ACC112 (cell line): ENCODE measurements around the gene CLEC1A.

Experiments used
- H2AFZ ChIP-seq: fragments of 200-600 bp; sonication (generic); one replicate; pipeline ENCODE4 v1.6.0; 2017; ENCODE audit warnings: antibody characterized with exemption, low read length; ENCODE audit not compliant: unreplicated experiment
- H3K27ac ChIP-seq: fragments of 200-600 bp; sonication (generic); 2 replicates; pipeline ENCODE4 v1.5.1; 2014; ENCODE audit warnings: low read depth, mild to moderate bottlenecking, antibody characterized with exemption, low read length, moderate library complexity
- H3K27me3 ChIP-seq: fragments of 200-600 bp; sonication (generic); 2 replicates; pipeline ENCODE4 v1.6.1; 2014; ENCODE audit warnings: mild to moderate bottlenecking, antibody characterized with exemption, low read length, moderate library complexity, mixed read lengths; ENCODE audit not compliant: insufficient read depth
- H3K36me3 ChIP-seq: fragments of 200-600 bp; sonication (generic); 2 replicates; pipeline ENCODE4 v1.6.1; 2016; ENCODE audit warnings: mild to moderate bottlenecking, antibody characterized with exemption, low read length, moderate library complexity, mixed read lengths; ENCODE audit not compliant: insufficient read depth
- H3K4me1 ChIP-seq: fragments of 200-600 bp; sonication (generic); one replicate; pipeline ENCODE4 v1.6.1; 2016; ENCODE audit warnings: low read length, mixed read lengths; ENCODE audit not compliant: insufficient read depth, unreplicated experiment, control insufficient read depth
- H3K4me3 ChIP-seq: fragments of 200-600 bp; sonication (generic); 2 replicates; pipeline ENCODE4 v1.5.1; 2014; ENCODE audit warnings: mild to moderate bottlenecking, low read depth, low read length
- H3K79me2 ChIP-seq: fragments of 200-600 bp; sonication (generic); one replicate; pipeline ENCODE4 v1.6.0; 2016; ENCODE audit warnings: low read length; ENCODE audit not compliant: control insufficient read depth, unreplicated experiment, insufficient read depth

Gene CLEC1A

DNA sequence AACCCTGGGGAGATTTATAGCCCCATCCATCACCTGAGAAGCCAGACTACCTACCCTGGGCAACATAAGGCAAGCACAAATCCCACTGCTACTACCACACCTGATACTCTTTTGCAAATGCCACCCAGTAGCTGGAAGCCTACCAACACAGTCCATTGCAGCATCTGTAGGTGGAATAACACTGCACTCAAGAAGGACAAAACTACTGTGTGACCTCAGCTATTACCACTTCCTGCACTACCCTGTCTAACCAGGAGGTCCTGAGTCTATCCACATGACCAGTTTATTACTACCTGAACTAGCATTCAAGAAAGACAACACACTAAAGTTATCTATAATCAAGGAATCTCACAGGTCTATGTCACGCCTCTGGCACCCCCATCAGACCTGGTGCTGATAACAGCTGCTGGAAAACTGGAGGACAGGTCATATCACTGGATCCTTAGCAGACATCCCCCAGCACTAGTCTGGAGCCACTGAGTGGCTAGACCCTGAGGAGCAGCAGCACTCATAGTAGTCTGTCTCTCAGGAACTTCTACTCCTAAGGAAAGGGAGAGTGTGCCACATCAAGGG is 2.9 kb upstream of the CLEC1A start:
- Histone ChIP-seq H3K36me3 (no peaks in the 10 kb centered on the region), H2AFZ (no peak overlapping the region), H3K4me1 (no peaks in the 10 kb centered on the region), H3K79me2 (no peaks in the 10 kb centered on the region), H3K27me3 (0 out of 2 replicates have a peak, but pooled peaks cover 2% of the 10 kb centered on the region), H3K4me3 (no peak overlapping the region), H3K27ac (no peak overlapping the region)

DNA sequence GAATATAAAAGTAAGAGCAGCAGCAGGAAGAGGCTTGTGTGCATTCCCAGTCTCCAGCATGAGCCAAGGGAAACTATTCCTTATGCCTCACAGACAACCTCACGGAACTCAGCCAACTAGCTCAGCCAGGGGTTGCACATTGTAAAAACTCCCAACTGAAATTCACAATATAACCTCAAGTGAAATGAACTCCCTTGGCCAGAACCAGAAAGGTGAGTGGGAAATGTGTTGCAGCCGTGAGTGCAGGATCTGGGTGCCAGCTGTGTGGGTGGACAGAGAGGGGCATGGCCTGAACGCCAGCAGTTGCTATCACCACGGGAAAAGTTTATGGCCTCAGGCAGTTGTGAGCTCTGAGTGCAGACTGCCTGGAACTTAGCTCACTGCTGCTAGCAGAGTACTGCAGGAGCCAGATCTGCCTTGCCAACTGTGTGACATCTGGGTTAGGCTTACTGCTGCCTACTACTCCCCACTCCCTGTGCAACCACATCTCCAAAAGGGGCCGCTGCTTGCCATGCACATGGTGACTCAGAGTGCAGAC is 2.3 kb upstream of the CLEC1A start:
- H3K36me3 ChIP-seq = no peaks in the 10 kb centered on the region
- H2AFZ ChIP-seq = no peak overlapping the region
- H3K27ac ChIP-seq = no peak overlapping the region
- H3K4me1 ChIP-seq = no peaks in the 10 kb centered on the region
- 0 out of 2 replicates have a peak, but pooled peaks cover 6% of the 10 kb centered on the region for H3K27me3 ChIP-seq
- no peak overlapping the region for H3K4me3 ChIP-seq
- no peaks in the 10 kb centered on the region for H3K79me2 ChIP-seq

GRCh38 chr12:10097521-10097920 is 1.3 kb downstream of the CLEC1A start:
- Histone ChIP-seq H3K36me3 (no peaks in the 10 kb centered on the region), H2AFZ (no peak overlapping the region), H3K79me2 (no peaks in the 10 kb centered on the region), H3K27ac (no peak overlapping the region), H3K4me1 (no peaks in the 10 kb centered on the region), H3K27me3 (peaks cover 6% of the 10 kb centered on the region; the same call in 1 of the 2 replicates), H3K4me3 (no peak overlapping the region)

- H2AFZ ChIP-seq = no peak overlapping the region
- H3K4me1 ChIP-seq = no peaks in the 10 kb centered on the region
- no peaks in the 10 kb centered on the region for H3K36me3 ChIP-seq
- H3K4me3 ChIP-seq = no peak overlapping the region
- peaks cover 6% of the 10 kb centered on the region; the same call in 1 of the 2 replicates for H3K27me3 ChIP-seq
- no peak overlapping the region for H3K27ac ChIP-seq
- H3K79me2 ChIP-seq = no peaks in the 10 kb centered on the region
Observed at GRCh38 chr12:10095971-10096370, 2.8 kb downstream of the CLEC1A start.

GRCh38 chr12:10094646-10095395 is 4.0 kb downstream of the CLEC1A start:
- H3K4me3 ChIP-seq = no peak overlapping the region
- H3K79me2 ChIP-seq = no peaks in the 10 kb centered on the region
- no peaks in the 10 kb centered on the region for H3K36me3 ChIP-seq
- H3K27ac ChIP-seq = no peak overlapping the region
- H2AFZ ChIP-seq = no peak overlapping the region
- H3K4me1 ChIP-seq = no peaks in the 10 kb centered on the region
- H3K27me3 ChIP-seq = peaks cover 6% of the 10 kb centered on the region; the same call in 1 of the 2 replicates

DNA sequence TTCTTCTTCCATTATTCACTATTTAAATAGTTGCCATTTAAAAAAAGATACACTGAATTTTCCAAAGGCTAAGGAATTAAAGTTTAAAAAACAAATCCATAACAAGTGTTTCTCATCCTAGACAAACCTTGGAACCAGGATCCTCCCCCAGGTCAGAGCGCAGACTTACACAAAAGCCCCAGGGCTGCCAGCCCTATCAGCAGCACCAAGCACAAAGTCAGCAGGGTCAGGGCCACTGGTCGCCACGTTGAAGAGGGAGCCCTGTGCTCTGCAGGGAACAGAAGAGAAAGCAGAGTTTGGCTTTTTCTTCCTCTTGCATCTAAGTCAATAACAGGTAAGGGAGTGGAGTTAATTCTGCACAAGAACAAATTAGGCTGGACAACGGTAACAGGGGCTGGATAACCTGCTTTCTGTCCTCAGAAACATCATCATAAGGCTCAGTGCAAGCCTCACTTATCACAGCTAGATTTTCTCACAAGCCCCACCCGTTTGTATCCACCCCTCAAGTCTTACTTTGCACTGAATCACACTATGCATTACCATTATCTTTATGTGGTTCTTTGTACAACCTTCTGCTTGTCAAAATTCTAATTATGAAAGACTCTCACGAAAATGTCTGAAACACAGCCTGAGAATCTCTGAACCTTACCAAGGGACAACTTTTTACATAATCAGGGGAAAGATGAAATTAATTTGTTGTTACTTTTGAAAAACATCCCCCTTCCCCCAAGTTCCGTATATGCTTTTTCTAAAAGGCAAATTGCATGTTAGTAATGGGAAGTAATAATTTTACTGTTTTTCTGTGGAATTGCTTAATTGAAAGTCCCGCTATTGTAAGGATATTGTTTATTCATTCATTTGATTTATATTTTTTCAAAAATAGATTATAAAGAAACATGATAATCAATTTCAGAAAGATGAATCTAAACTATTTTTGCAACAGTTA is 9.6 kb downstream of the CLEC1A start:
- Histone ChIP-seq H3K27me3 (no peaks in the 10 kb centered on the region), H3K4me1 (no peaks in the 10 kb centered on the region), H2AFZ (no peak overlapping the region), H3K27ac (no peak overlapping the region), H3K79me2 (no peaks in the 10 kb centered on the region), H3K4me3 (no peak overlapping the region), H3K36me3 (no peaks in the 10 kb centered on the region)

GRCh38 chr12:10088031-10088430 is 10.8 kb downstream of the CLEC1A start:
- H3K27me3 ChIP-seq = no peaks in the 10 kb centered on the region
- no peak overlapping the region for H2AFZ ChIP-seq
- H3K79me2 ChIP-seq = no peaks in the 10 kb centered on the region
- no peaks in the 10 kb centered on the region for H3K4me1 ChIP-seq
- H3K36me3 ChIP-seq = no peaks in the 10 kb centered on the region
- H3K27ac ChIP-seq = no peak overlapping the region
- H3K4me3 ChIP-seq = no peak overlapping the region

GRCh38 chr12:10086387-10086786 is 12.4 kb downstream of the CLEC1A start:
- Histone ChIP-seq H3K4me3 (no peak overlapping the region), H3K27ac (no peak overlapping the region), H3K4me1 (no peaks in the 10 kb centered on the region), H3K27me3 (no peaks in the 10 kb centered on the region), H3K79me2 (no peaks in the 10 kb centered on the region), H3K36me3 (no peaks in the 10 kb centered on the region), H2AFZ (no peak overlapping the region)

DNA sequence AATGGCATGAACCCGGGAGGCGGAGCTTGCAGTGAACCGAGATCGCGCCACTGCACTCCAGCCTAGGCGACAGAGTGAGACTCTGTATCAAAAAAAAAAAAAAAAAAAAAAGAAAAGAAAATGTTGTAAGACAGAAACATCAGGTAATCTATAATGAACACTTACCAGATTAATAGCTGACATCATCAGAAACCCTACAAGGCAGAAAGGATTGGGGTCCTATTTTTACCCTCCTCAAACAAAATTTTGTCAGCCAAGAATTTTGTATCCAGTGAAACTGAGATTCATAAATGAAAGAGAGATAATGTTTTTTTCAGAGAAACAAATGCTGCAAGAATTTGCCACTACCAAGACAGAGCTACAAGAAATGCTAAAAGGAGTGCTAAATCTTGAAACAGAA is 14.1 kb downstream of the CLEC1A start:
- no peaks in the 10 kb centered on the region for H3K36me3 ChIP-seq
- H3K79me2 ChIP-seq = no peaks in the 10 kb centered on the region
- H3K4me1 ChIP-seq = no peaks in the 10 kb centered on the region
- no peak overlapping the region for H3K27ac ChIP-seq
- no peak overlapping the region for H2AFZ ChIP-seq
- H3K27me3 ChIP-seq = no peaks in the 10 kb centered on the region
- no peak overlapping the region for H3K4me3 ChIP-seq

GRCh38 chr12:10082117-10082874 is 16.5 kb downstream of the CLEC1A start:
- Histone ChIP-seq H3K4me1 (no peaks in the 10 kb centered on the region), H3K4me3 (no peak overlapping the region), H2AFZ (no peak overlapping the region), H3K79me2 (no peaks in the 10 kb centered on the region), H3K36me3 (no peaks in the 10 kb centered on the region), H3K27me3 (peaks cover 16% of the 10 kb centered on the region), H3K27ac (no peak overlapping the region)
